SIG-M5 treated with dmso at 0.1 percent for 504 hours (cell line): Measurements from ENCODE around the gene SLC7A7.
"Not testable (repeated sequence)": the region's sequence is repeated elsewhere in the genome, so short reads cannot be mapped to it uniquely, and the experiment has no call there.

ENCODE experiments used
- DNase-seq: peaks from one replicate; lab custom pipeline; 2025; ENCODE audit not compliant: unreplicated experiment; lab: John Stamatoyannopoulos, UW

The SLC7A7 gene

DNA sequence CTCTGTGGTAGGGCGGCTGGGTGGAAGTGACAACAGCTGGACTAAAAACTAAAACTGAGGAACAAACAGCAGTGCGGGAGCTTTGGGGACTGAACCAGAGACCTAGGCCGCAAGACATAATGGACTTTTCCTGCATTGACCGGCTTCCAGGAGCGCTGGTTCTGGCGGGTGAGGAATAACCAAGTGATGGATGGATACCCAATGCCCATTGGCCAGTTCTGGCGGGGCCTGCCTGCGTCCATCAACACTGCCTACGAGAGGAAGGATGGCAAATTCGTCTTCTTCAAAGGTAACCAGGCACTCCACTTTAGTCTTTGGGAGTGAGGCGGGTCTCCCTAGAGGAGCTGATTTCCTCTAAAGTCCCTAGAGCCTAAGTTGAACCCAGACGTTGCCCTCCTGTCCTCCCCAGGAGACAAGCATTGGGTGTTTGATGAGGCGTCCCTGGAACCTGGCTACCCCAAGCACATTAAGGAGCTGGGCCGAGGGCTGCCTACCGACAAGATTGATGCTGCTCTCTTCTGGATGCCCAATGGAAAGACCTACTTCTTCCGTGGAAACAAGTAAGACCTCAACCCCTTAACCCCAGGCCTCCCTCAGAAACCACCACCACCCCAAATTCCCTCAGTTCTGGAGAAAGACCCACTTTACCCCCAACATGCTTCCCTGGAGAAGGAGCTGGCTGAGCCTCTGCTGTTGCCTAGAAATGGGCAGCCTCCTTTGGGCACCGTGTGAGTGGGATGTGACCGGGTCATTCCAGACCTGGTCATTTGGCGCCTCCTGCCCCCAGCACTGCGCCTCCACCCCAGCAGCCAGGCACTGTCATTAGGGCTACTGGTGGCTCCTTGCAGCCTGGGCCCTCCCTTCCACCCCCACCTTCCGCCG is 29.2 kb upstream of the SLC7A7 start:
- DNase-seq = no peak

DNA sequence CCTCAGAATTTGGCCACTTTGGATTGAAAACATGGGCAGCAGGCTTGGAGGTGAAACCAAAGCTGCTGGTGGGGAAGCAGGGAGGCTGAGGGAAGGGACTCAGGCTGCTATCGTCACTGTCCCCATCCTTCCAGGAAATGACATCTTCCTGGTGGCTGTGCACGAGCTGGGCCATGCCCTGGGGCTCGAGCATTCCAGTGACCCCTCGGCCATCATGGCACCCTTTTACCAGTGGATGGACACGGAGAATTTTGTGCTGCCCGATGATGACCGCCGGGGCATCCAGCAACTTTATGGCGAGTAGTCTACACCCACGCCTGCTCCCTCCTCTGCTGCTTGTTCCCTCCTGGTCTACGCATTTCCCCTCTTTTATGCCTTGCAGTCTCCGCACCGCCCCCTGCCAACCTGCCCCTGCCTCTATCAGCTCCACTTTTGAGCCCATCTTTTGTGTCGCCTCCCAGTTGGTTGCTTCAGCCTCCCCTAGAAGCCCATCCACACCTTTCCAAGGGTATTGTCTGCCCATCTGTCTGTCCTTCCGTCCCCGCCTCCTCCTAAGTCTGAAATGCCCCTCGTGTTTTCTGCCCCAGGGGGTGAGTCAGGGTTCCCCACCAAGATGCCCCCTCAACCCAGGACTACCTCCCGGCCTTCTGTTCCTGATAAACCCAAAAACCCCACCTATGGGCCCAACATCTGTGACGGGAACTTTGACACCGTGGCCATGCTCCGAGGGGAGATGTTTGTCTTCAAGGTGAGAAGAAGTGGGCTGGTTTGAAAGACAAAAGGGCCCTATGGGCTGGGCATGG is 28.1 kb upstream of the SLC7A7 start:
- no peak for DNase-seq

DNA sequence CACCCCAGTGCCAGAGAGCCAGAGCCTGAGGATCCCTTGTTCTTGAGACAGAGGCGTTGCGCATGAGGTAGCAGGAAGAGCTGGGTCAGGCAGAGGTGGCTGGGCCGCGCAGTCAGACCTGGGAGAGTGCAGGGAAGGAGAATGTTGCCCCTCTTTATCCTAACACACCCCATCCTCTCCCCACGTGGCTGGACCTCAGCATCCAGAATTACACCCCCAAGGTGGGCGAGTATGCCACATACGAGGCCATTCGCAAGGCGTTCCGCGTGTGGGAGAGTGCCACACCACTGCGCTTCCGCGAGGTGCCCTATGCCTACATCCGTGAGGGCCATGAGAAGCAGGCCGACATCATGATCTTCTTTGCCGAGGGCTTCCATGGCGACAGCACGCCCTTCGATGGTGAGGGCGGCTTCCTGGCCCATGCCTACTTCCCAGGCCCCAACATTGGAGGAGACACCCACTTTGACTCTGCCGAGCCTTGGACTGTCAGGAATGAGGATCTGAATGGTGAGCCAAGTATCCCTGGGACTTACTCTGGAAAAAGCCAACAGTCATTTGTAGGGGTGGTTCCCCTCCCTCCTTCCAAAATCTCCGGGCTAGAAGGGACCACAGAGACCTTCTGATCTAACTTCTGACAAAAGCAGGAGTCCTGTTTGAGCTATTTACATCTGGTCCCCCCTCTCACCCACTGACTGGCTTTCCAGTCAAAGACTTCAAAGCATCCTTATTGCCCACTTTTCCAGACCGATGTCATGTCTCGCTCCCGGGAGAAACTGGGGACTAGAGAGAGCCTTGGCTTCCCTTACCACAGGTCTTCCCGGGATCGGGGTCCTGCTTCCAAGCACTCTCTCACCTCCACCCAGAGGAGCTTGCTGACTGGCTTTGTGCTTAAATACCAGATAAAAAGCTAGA is 27.2 kb upstream of the SLC7A7 start:
- no peak for DNase-seq

DNA sequence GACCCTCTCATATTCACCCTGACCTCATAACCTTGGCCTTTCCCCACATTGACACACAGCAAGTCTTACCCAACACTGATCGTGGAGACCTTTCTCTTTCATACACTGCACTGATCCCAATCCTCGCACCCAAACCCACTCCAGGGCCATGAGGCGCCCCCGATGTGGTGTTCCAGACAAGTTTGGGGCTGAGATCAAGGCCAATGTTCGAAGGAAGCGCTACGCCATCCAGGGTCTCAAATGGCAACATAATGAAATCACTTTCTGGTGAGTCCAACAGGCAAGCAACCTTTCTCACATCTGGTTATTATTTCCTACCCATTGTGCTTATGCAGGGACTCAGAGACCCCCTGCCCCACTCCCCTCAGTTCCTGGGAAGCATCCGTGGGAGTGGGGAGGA is 26.5 kb upstream of the SLC7A7 start:
- no peak for DNase-seq

DNA sequence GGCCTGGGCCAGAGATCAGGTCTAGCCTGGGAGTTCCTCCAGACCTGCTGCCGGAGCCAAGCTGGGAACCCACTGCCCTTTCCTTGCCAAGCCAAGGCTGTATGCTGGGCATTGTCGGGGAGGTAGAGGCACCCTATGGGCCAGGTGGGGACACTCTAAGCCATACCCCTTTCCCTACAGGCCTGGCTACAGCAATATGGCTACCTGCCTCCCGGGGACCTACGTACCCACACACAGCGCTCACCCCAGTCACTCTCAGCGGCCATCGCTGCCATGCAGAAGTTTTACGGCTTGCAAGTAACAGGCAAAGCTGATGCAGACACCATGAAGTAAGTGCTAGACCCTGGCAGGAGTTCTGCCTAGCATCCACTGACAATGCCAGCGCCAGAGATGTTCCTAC is 26.1 kb upstream of the SLC7A7 start:
- DNase-seq = no peak

DNA sequence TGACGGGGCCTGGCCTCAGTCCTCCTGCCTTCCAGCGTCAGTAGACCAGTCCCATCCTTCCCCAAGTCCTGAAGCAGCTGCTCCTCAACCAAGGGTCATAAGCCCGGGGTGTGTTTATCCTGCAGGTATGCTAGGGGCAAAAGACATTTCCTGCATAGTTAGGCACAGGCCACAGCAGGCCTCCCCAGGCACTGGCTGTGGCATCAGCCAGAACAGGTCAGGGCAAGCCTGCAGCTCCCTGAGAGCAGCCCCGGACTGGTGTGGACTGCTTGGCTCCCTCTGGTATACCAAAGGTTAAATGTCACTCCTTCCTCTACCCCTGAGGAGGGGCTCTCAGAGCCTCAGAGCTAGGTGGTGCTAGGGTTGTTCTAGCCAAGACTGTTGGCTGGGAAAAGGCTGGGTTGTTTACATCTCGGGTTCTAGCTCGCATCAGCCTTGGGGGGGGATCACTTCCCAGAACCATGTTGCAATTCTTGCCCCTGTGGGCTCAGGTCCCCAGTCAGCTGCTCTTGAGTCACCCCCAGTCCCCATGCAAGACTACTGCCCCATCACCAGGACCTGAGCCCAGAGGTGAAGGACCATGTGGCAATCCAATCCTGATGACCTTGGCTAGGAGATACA is 24.0 kb upstream of the SLC7A7 start:
- no peak for DNase-seq

DNA sequence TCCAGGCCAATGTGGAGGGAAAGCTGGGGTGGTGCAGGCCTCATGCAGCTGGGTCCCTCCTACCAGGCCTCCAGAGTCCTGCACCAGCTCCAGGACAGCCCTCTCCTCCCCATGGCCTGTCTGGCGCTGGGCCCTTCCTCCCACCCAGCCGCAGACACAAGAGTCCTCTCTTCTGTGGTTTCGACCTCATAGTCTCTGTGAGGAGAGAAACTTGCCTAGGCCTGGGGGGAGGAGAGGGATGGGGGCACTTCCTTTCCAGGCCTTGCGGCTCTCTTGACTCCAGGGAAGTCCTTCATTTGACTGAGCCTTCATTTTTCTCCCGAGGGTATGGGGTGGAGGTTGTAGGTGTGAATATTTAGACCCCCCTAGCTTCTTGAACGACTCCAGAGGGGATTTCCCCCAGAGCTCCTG is 23.4 kb upstream of the SLC7A7 start:
- DNase-seq = peak; percentile 43

DNA sequence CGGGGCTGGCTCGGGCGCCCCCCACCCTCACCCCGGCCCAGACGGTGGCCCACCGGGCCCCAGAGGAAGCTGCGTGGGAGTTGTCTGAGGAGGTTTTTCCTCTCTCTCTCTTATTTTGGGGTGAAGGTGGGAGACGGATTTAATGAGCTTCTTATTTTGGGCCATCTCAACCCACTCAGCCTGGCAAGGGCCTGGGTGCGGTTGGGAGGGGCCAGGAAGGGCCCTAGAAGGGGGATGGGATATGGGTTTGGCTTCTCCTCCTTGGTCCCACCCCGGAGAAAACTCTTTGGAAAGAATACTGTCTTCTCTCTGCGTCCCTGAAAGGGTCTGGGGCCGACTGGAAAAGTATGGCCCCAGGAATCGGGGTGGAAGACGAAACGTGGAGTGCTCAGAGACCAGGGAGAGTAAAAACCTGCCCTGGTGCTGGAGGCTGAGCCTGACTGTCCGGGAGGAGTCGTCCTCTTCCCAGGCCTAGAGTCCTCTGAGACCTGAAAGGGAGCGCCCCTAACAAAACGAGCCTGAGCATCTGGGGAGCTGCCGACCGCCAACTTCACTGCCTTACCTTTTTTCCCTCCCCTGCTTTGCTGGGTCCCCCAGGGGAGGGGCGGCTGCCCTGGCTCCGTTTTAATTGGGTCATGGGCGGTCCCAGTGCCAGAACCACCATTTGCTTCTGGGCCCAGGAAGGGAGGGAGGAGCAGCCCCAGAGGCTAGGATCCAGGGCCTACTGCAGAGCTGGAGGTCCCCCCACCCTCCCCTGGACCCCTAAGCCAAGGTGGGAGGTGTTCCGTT is 22.7 kb upstream of the SLC7A7 start:
- no peak for DNase-seq

DNA sequence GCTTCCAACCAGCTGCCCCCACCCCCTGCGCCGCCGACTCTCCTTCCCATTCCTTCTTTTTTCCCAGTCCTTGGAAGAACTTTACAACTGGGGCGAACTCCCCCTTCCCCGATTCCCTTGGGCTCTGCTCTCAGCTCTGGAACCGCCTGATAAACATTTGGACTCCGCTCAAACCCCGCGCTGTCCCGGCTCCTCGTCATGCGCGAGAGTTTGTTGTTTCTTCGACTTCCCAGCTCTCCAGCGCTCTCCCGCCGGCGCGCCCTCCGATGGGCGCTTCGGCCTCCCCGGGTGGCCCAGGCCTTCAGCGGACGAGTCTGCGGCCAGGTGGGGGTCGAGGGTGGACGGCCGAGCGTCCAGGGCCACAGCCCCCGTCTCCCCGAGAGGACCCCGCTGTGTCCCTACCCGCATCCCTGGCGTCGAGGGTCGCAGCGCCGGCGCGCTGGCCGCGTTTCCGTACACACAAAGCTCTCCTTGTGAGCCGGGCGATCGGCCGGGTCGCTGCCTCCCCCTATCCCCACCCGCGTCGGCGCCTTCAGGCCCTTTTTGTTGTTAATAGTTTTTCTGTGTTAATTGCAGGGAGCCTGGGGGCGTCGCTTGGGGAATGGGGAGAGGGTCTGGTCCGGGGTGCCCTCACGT is 22.0 kb upstream of the SLC7A7 start:
- no peak for DNase-seq

DNA sequence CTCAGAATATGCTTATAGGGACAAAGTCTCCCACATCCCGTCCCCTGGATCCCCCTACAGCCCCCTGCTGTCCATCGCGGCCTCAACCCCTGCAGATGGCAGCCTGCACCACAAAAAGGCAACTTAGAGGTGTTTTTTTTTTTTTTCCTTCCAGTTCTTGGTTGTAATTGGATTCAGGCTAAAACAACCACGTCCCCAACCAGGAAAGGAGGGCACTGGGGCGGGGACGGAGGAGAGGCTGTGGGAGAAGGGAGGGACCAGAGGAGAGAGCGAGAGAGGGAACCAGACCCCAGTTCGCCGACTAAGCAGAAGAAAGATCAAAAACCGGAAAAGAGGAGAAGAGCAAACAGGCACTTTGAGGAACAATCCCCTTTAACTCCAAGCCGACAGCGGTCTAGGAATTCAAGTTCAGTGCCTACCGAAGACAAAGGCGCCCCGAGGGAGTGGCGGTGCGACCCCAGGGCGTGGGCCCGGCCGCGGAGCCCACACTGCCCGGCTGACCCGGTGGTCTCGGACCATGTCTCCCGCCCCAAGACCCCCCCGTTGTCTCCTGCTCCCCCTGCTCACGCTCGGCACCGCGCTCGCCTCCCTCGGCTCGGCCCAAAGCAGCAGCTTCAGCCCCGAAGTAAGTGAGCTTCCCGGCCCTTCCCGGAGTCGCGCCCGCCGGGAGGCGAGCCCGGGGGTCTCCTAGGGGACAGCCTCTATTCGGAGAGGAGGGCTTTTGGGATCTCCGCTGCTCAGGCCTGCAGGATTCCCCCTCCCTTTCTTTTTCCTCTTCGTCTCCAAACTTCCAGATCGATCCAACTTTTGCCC is 21.3 kb upstream of the SLC7A7 start, which contains the start of gene MMP14:
TSS of gene MMP14 (plus strand) at position 285 of the 813 bp plus-strand sequence. CDS start at position 518, 233 bp downstream.
- no peak for DNase-seq

DNA sequence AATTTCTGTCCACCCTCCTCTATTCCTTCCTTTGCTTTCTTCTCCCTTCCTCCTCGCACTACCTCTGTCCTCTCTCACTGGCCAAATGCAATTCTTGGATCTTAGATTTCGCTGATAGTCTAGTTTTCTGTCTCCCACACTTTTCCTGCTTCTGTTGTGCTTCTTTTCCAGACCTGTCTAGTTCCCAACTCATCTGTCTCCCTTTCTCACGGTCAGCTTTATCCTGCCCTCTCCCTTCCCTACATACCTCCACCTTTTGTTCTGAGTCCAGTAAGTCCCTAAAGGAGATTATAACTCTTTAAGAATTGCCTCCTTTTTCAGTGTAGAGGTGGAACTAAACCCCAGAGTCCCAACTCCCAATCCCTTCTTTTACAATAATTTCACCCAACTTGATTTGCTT is 20.3 kb upstream of the SLC7A7 start:
- no peak for DNase-seq

DNA sequence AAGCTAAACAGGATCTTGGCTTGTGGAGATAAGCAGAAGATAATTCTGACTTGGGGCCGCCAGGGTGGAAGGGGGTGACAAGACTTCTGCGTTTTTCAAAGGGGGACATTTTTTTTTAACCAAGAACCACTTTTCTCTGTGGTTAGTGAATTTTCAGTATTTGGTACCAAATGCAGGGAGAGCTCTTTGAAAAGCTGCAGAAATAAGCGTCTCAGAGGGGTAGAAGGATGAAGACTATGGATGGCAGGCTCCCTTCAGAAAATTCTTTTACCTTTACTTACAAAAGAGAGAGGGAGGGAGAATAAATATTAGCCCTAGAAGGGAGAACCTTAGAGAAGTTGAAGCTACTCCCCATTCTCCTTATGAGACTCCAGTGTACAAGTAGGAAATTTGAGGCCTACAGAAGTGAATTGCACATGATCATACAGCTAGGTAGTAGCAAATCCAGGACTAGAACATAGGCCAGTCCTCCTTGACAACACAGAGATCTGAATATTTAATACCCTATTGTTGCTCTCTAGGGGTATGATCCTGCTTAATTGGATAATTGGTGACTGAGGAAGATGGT is 15.3 kb upstream of the SLC7A7 start:
- DNase-seq = no peak

DNA sequence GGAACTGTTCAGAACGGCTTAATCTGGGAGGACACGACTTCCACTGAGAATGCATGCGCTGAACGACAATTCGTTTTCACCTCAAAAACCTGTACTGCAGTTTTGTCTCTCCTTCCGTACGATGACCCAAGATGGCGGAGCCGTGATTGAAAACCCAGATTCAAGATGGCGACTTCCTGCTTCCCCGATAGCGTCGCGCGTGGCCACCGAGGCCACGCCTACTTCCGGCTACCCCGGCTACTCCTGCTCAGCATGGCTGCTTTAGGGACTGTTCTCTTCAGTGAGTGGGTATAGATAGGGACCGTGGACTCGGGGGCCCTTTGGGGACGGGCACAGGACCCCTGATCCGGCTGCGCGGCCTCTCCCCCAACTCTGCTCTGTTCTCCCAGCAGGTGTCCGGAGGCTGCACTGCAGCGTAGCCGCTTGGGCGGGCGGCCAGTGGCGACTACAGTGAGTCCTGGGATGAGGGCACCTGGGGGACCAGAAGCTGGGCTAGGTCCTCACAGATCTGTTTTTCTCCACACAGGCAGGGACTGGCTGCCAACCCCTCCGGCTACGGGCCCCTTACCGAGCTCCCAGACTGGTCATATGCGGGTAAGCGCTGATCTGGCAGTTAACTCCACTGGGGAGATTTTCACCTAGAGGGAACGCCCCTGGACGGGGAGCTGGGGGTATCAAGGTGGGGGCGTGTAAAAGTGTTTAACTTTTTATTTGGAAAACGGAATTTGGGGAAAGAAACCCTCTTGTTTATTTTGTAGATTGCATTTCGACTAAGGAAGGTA is 14.6 kb upstream of the SLC7A7 start, which contains the start of gene MRPL52:
TSS of gene MRPL52 (plus strand) at position 227 of the 782 bp plus-strand sequence. CDS start at position 253, 26 bp downstream.
- DNase-seq = peak; percentile 90

DNA sequence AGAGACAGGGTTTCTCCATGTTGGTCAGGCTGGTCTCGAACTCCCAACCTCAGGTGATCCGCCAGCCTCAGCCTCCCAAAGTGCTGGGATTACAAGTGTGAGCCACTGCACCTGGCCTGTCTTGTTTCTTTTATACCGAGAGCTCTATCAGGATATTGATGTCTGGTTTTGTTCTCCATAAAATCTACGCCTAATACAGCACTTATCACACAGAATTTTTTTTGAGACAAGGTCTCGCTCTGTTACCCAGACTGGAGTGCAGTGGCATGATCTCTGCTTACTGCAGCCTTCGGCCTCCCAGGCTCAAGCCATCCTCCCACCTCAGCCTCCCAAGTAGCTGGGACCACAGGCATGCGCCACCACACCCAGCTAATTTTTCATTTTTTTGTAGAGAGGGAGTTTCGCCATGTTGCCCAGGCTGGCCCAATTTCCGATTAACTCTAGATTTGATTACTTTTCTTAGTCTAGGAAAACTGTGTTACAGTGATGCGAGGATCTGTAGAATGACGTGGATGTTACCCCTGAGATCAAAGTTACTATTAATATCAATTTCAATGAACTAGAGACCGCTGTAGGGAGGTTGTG is 13.9 kb upstream of the SLC7A7 start:
- not testable (repeated sequence) for DNase-seq

DNA sequence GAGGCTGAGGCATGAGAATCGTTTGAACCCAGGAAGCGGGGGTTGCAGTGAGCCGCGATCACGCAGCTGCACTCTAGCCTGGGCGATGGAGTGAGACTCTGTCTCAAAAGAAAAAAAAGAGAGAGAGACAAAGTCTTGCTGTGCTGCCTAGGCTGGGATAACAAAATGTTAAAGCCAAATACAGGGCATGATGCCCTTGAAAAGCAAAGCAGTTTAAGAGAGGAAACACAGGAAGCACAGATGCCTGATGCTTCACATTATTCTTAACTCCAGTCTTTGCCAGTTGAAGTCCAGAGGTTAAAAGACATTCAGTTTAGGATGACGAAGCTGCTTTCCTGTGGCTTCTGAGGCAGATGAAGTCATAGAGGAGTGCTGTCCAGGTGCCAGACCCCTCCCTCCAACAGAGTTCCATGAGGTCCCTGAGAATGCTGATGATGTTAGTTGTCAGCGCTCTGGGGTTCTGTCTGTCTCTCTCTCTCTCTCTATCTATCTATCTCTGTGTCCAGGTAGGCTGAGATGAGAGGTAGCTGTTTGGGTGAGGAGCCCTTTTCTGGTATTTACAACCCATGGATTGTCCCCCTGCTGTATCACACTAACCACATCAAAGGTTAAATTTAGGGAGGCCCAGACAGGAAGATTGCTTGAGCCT is 9.6 kb upstream of the SLC7A7 start:
- no peak for DNase-seq

DNA sequence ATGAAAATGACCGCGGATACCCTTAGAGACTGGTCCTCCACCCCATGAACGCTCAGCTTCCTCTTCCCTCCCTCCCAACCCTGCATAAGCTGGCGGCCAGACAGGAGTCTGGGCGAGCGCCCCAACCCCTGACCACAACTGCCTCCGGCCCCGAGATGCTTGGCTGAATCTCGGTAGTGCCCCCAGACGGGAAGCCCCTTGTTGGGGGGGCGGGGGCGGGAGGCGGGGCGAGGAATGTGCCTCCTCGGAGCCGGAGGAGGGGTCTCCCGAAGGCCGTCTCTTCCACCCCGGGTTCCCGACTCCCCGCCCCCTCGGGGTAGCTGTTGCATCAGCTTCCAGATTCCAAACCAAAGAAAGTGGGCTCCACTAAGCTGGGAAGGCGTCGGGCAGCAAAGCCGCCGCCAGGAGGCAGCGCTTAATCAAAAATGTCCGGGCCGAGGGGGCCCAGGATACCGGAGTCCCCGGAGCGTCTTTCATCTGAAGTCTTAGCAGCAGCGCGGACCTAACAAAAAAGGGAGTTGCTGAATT is 7.4 kb upstream of the SLC7A7 start:
- peak; percentile 58 for DNase-seq
